GM10847 (cell line): Measurements from ENCODE around the gene TIMP2.

Experiments
- POLR2A ChIP-seq: IDR thresholded peaks from 2 replicates; pipeline ENCODE4 v1.6.1; 2011; ENCODE audit not compliant: insufficient read length; ENCODE audit errors: extremely low read depth

Gene TIMP2

GRCh38 chr17:78892062-78892456, 33.1 kb downstream of the TIMP2 start:
- TF ChIP-seq POLR2A = no peak

DNA sequence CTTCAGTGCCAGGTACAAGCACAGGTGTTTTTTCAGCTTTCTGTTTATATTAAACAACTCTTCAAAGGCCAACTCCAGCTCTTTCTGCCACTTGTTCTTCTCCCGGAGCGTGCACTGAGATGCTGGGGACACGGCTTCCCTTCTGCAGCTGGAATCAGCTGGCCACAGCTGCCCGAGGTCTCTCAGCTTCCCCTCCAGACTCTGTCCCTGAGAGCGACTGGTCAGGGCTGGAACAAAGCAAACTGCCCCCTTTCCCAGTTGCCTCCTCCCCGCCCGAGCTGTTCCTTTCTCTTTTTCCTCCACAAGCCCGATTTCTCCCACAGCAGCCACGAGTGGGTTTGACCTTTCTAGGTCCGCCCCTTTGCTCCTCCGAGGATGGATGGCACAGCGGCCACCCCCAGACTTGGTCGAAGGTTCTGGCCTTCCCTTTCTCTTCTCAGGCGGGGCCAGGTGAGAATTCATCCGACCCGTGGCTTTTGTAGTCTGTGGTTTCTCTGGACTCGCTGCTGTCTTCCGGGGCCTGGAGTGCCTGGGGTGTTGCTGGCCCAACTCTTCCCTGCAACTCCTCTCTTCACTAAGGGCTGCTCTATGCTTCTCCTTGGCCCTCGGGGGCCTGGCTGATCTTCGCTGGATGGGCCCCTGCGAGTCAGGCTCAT, 33.7 kb downstream of the TIMP2 start:
- TF ChIP-seq POLR2A = no peak

- TF ChIP-seq POLR2A = no peak
Measured at GRCh38 chr17:78890498-78890897, 34.7 kb downstream of the TIMP2 start.

- TF ChIP-seq POLR2A = no peak
Measured at GRCh38 chr17:78889531-78889930, 35.7 kb downstream of the TIMP2 start.

GRCh38 chr17:78888941-78889518, 36.2 kb downstream of the TIMP2 start:
- TF ChIP-seq POLR2A = no peak

DNA sequence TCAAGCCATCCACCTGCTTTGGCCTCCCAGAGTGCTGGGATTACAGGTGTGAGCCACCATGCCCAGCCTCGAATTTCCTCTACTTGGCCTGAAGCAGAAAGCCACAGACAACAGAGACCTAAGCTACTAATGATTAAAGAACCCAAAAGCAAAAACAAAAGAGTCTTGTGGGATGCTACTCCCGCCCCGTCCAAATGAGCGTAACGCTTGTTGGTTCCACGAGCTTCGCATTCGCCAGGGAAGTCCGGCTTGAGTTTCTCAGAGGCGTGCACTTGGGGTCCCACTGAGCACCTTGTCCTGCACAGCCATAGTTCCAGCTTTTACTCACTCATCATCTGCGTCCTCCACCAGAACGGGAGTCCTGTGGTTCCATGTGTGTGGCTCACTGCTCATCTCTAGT, 38.2 kb downstream of the TIMP2 start:
- no peak for TF ChIP-seq POLR2A

- TF ChIP-seq POLR2A = no peak
Measured at GRCh38 chr17:78885956-78886355, 39.2 kb downstream of the TIMP2 start.

DNA sequence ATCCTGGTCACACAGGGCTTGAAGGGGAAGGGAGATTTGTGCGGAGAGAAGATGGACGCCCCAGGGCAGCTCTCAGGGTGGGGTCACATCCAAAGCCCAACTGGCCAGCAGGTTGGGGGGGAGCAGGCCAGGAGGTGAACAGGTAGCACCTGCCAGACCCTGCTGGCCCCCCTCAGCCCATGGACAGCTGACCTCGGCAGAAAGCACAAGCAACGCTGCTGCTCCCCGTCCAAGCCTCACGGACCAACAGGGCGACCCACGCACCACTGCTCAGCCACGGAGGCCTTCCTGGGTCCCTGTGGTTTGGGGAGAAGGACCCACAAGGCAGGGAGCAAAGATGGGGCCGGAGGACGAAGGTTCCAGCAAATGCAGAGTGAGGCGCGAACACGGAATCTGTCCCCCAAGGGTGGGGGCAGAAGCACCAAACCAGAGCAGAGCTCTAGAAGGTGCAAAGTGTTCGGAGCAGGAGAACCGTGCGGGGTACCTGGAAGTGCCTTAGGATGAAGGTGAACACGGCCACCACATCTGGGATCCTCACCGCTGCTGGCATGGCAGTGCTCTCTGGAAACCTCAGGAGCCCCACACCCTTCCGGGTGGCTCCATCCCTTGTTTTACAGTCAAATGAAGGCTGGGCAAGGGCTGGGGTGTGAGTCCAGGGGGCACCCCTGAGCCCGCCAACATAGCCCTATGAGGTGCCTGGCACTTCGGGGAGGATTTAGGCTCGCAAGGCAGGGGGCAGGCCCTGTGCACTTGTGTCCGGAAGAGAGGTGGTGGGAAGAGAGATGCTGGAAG, 40.1 kb downstream of the TIMP2 start:
- TF ChIP-seq POLR2A = no peak

DNA sequence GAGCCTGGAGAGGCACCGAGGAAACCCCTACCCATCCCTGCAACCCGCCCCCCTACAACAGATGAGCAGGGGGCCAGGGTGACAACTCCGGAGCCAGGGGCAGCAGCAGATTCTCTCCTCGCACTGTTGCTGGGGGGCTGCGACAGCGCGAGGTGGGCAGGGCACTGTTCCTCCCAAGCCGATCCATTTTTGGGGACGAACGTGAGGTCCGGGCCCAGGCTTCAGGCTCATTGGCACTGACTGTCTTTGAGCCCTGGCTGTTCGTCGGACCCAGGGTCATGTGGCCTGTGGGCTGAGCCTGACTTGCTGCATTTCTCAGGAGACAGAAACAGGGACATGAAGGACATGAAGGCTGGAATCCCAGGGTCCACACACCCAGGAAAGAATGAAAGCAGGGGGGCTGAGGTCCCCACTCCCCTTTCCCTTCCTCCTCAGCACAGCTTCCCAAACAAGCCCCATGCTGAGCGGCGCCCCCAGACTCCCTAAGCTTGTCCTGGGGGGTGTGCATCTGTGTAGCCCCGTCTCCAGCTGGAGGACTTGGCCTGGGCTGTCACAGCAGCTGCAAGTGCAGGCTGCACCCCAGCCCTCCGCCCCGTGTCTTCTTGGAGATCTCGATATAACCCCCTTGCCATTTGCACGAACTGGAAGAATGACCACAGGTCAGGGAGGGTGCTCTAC, 40.9 kb downstream of the TIMP2 start:
- no peak for TF ChIP-seq POLR2A

- TF ChIP-seq POLR2A = no peak
Measured at GRCh38 chr17:78883533-78884131, 41.6 kb downstream of the TIMP2 start.

GRCh38 chr17:78883089-78883532, 42.1 kb downstream of the TIMP2 start:
- TF ChIP-seq POLR2A = no peak

- TF ChIP-seq POLR2A = no peak
Measured at GRCh38 chr17:78882540-78883088, 42.6 kb downstream of the TIMP2 start.

- no peak for TF ChIP-seq POLR2A
Measured at GRCh38 chr17:78879635-78880186, 45.5 kb downstream of the TIMP2 start.

GRCh38 chr17:78878871-78879527, 46.2 kb downstream of the TIMP2 start:
- TF ChIP-seq POLR2A = no peak
